Gastrocnemius medialis (tissue), 4 donors: ENCODE results near the gene UCKL1.

Source experiments
- POLR2A ChIP-seq, 2 donors: fragments of 450-650 bp; IDR thresholded peaks; one replicate each; pipeline ENCODE4 v1.6.1; 2017; ENCODE audit warnings: antibody characterized with exemption in 2 of 2, mild to moderate bottlenecking in 2 of 2, moderate library complexity in 2 of 2
- TF ChIP-seq, protein P1 (sequence below), 5 experiments: fragments of 450-650 bp in 3 of 5; fragments of 200-600 bp in 2 of 5; sonication (generic) in 2 of 5; IDR thresholded peaks in 4 of 5; conservative IDR thresholded peaks in 1 of 5; 1 replicate in 4 of 5; 2 replicates in 1 of 5; pipeline ENCODE4 v1.5.1; 2016 to 2019; ENCODE audit warnings: antibody characterized with exemption in 5 of 5, mild to moderate bottlenecking in 3 of 5, moderate library complexity in 3 of 5

DNA sequence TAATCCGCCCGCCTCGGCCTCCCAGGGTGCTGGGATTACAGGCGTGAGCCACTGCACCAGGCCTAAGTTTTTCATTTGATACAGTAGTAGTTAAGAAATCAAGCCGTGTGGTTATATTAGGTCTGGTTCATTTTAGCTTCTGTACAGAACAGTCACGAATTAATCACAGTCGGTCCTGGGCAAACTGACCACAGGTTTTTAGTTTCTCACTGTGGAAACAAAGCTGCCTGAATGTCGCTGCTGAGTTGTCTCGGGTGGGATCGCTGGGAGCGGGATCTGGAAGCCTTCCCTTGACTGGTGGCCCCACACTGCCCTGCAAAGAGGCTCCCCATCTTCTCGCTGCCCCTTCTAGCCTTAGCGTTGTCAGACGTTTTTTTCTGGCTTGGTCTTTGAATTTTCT is 18.6 kb downstream of the UCKL1 start:
- TF ChIP-seq, protein P1, sequence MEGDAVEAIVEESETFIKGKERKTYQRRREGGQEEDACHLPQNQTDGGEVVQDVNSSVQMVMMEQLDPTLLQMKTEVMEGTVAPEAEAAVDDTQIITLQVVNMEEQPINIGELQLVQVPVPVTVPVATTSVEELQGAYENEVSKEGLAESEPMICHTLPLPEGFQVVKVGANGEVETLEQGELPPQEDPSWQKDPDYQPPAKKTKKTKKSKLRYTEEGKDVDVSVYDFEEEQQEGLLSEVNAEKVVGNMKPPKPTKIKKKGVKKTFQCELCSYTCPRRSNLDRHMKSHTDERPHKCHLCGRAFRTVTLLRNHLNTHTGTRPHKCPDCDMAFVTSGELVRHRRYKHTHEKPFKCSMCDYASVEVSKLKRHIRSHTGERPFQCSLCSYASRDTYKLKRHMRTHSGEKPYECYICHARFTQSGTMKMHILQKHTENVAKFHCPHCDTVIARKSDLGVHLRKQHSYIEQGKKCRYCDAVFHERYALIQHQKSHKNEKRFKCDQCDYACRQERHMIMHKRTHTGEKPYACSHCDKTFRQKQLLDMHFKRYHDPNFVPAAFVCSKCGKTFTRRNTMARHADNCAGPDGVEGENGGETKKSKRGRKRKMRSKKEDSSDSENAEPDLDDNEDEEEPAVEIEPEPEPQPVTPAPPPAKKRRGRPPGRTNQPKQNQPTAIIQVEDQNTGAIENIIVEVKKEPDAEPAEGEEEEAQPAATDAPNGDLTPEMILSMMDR (IDR thresholded peaks at IDR 0.05 in 4 of 5, conservative IDR thresholded peaks at IDR 0.05 in 1 of 5) = no peak
- TF ChIP-seq POLR2A (IDR thresholded peaks at IDR 0.05) = no peak
